ENCODE measurements around the gene CENPS. TPM values are rescaled to one million over a fixed set of nuclear protein-coding genes. Genes with fewer than 3 reads are reported as not detected.

The CENPS gene
- polyA plus RNA-seq, 2 of the 4 experiments (the other 2 are of a cell fraction): 25.7 to 27.3 TPM

GRCh38 chr1:10480614-10481013 is 50.4 kb downstream of the CENPS start:
- 98% methylated on average over 2 of the region's 2 CpGs for WGBS (ENCODE audit: missing lambda C conversion rate)

GRCh38 chr1:10484521-10484920 is 54.3 kb downstream of the CENPS start:
- WGBS (ENCODE audit: missing lambda C conversion rate): 95% methylated on average over 6 of the region's 6 CpGs
- Histone ChIP-seq H3K4me1 (peaks cover 3% of the 10 kb centered on the region; the same call in 1 of the 3 replicates), H3K27ac (no peak overlapping the region), H3K9me3 (no peaks in the 10 kb centered on the region), H3K4me3 (no peak overlapping the region), H3K4me2 (no peak overlapping the region)
- ChIA-PET POLR2A (no interaction called here), CTCF (interaction anchor here (2.8 kb wide), 1 partner anchor 10 kb away, joined by 19 read pairs; no protein-coding TSS in a partner anchor)
- ATAC-seq: no peak
- FAIRE-seq: no peak
- DNase-seq (ENCODE audit: low read depth in 1 of 2, low spot score in 1 of 2): no peak
- TF ChIP-seq MYC (IDR thresholded peaks at IDR 0.05; ENCODE audit: borderline replicate concordance, low read length): no peak
- TF ChIP-seq REST (IDR thresholded peaks at IDR 0.05): no peak
- no peak for TF ChIP-seq ESRRA (IDR thresholded peaks at IDR 0.05; ENCODE audit: borderline replicate concordance, low read length)
- TF ChIP-seq ZSCAN20 (CRISPR knock-in tag; IDR thresholded peaks at IDR 0.05): no peak
- TF ChIP-seq SREBF2 (IDR thresholded peaks at IDR 0.05): no peak
- no peak for TF ChIP-seq HOXB13 (CRISPR knock-in tag; IDR thresholded peaks at IDR 0.05; ENCODE audit: low read depth)
- no peak for TF ChIP-seq JUN (IDR thresholded peaks at IDR 0.05)
- TF ChIP-seq RARB (CRISPR knock-in tag; IDR thresholded peaks at IDR 0.05): no peak
- TF ChIP-seq NPAS2 (CRISPR knock-in tag; IDR thresholded peaks at IDR 0.05; ENCODE audit: borderline replicate concordance): no peak

More at GRCh38 chr1:10480614-10481013, 50.4 kb downstream of the CENPS start:
- H3K4me3 ChIP-seq: no peak overlapping the region
- no peak overlapping the region for H3K27ac ChIP-seq
- no peak for TF ChIP-seq MAZ (IDR thresholded peaks at IDR 0.05; ENCODE audit: borderline replicate concordance, low read depth, low read length)
- TF ChIP-seq HOXB5 (CRISPR knock-in tag; IDR thresholded peaks at IDR 0.05): no peak
- TF ChIP-seq CBX8 (IDR thresholded peaks at IDR 0.05): no peak
- no peak for TF ChIP-seq REST (IDR thresholded peaks at IDR 0.05)
- TF ChIP-seq CHD2 (IDR thresholded peaks at IDR 0.05; ENCODE audit: low read length, partially characterized antibody): no peak
- TF ChIP-seq PBX3 (IDR thresholded peaks at IDR 0.05): no peak
- TF ChIP-seq MAX (IDR thresholded peaks at IDR 0.05): no peak
- no peak for TF ChIP-seq EHMT2 (IDR thresholded peaks at IDR 0.05; ENCODE audit: low read depth)
- TF ChIP-seq POLR2A (IDR thresholded peaks at IDR 0.05; ENCODE audit: low read length): no peak
- no peak for TF ChIP-seq USF2 (IDR thresholded peaks at IDR 0.05)
- no peak for TF ChIP-seq TP53 (CRISPR knock-in tag; IDR thresholded peaks at IDR 0.05)
- no peak for TF ChIP-seq MYC (IDR thresholded peaks at IDR 0.05; ENCODE audit: borderline replicate concordance, low read length)
- no peak for TF ChIP-seq CHD4 (IDR thresholded peaks at IDR 0.05; ENCODE audit: borderline replicate concordance)
- TF ChIP-seq CEBPB (IDR thresholded peaks at IDR 0.05): no peak
- no peak for TF ChIP-seq RAD21 (conservative IDR thresholded peaks at IDR 0.05 in 1 of 2, IDR thresholded peaks at IDR 0.05 in 1 of 2)
- no peak for TF ChIP-seq KDM5A (IDR thresholded peaks at IDR 0.05)
- TF ChIP-seq PHF8 (IDR thresholded peaks at IDR 0.05; ENCODE audit: borderline replicate concordance, low read depth): no peak
- TF ChIP-seq RFX5 (IDR thresholded peaks at IDR 0.05): no peak
- no peak for TF ChIP-seq SREBF2 (IDR thresholded peaks at IDR 0.05)
- POLR2A ChIA-PET: no interaction called here
- no peaks in the 10 kb centered on the region for H3K9me3 ChIP-seq
- CTCF ChIA-PET: interaction anchor here (0.6 to 4.5 kb wide), 2 partner anchors 15 to 100 kb away, joined by 3 to 27 read pairs; no protein-coding TSS in a partner anchor
- H3K4me2 ChIP-seq: no peak overlapping the region
- FAIRE-seq (no peak), ATAC-seq (no peak), DNase-seq (ENCODE audit: low read depth in 1 of 2, low spot score in 1 of 2) (no peak)
- peaks cover 9% of the 10 kb centered on the region; the same call in 2 of the 3 replicates for H3K4me1 ChIP-seq

All from A549 (cell line).